HUES6 (cell line): ENCODE results near the gene RGS13.
A peak's percentile ranks its signal among the peaks of the same experiment; 100 is the strongest.

Source experiments
- H3K27ac ChIP-seq: 2 replicates; pipeline ENCODE4 v1.7.0; 2013; ENCODE audit warnings: low read depth, mild to moderate bottlenecking, low read length, inconsistent platforms
- H3K27me3 ChIP-seq: 2 replicates; pipeline ENCODE4 v1.6.1; 2013; ENCODE audit warnings: low read length; ENCODE audit not compliant: control insufficient read depth, insufficient read depth
- H3K36me3 ChIP-seq: 2 replicates; pipeline ENCODE4 v1.6.1; 2013; ENCODE audit warnings: low read length; ENCODE audit not compliant: control insufficient read depth, insufficient read depth
- H3K4me1 ChIP-seq: 2 replicates; pipeline ENCODE4 v1.6.1; 2013; ENCODE audit warnings: low read length; ENCODE audit not compliant: control insufficient read depth, insufficient read depth
- H3K4me3 ChIP-seq: 2 replicates; pipeline ENCODE4 v1.5.1; 2013; ENCODE audit warnings: low read depth, low read length
- H3K9ac ChIP-seq: one replicate; pipeline ENCODE4 v1.6.1; 2013; ENCODE audit warnings: mild to moderate bottlenecking, low read length
- H3K9me3 ChIP-seq: 2 replicates; pipeline ENCODE4 v1.6.1; 2013; ENCODE audit warnings: low read depth, low read length; ENCODE audit not compliant: control insufficient read depth, insufficient read depth

Gene RGS13

DNA sequence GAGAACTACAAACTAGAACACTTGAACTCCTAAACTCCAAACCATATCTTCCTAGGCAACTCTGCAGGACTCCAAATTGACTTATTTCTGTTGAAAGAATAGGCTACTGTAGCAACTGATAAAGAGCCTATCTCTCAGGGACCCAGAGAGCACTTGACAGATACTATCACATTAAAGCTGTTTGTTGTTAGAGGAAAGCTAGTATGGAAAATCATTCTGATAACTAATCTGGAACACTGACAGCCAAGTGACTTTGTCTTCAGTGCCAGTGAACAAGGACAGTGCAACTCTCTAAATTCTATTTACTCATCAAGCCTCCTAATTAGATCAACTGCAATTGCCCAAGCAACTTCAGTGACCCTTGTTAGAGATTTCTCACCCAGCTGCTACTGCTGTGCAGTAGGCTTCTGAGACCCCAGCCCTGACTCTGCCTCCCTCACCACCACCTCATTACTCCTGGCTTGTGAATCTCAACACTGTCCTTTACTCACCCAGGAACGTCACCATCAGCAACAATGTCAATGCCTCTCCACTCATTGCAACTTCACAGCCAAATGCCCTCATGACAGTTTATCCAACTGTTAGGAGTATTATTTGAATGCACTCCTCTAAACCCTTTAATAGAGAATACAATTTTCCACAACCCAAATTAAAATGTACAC, 7.4 kb upstream of the RGS13 start:
- Histone ChIP-seq H3K9me3 (no peaks in the 10 kb centered on the region), H3K27ac (no peak overlapping the region), H3K36me3 (no peaks in the 10 kb centered on the region), H3K4me3 (no peak overlapping the region), H3K4me1 (peaks cover 17% of the 10 kb centered on the region; the same call in 1 of the 2 replicates), H3K9ac (no peak overlapping the region), H3K27me3 (no peaks in the 10 kb centered on the region)

DNA sequence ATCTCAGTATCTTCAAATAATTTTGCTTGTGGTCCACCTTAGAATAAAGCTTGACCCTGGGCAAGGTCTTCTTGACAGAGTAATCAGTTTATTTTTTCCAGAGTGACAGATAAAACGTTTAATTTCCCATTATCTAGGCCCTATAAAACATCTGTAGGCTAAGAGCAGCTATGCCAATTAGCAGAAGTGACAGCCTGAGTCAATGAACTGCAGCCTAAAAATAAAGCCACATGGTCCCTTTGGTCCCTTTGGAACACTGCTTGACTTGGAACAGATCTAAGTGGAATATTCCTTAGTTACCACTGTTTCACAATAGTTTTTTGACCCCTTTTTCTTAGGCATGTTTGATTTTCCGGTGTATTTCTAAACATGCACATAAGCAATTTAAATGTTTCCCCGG, 6.3 kb upstream of the RGS13 start:
- Histone ChIP-seq H3K4me1 (peaks cover 17% of the 10 kb centered on the region; the same call in 1 of the 2 replicates), H3K27me3 (no peaks in the 10 kb centered on the region), H3K36me3 (no peaks in the 10 kb centered on the region), H3K27ac (no peak overlapping the region), H3K9me3 (no peaks in the 10 kb centered on the region), H3K9ac (no peak overlapping the region), H3K4me3 (no peak overlapping the region)

DNA sequence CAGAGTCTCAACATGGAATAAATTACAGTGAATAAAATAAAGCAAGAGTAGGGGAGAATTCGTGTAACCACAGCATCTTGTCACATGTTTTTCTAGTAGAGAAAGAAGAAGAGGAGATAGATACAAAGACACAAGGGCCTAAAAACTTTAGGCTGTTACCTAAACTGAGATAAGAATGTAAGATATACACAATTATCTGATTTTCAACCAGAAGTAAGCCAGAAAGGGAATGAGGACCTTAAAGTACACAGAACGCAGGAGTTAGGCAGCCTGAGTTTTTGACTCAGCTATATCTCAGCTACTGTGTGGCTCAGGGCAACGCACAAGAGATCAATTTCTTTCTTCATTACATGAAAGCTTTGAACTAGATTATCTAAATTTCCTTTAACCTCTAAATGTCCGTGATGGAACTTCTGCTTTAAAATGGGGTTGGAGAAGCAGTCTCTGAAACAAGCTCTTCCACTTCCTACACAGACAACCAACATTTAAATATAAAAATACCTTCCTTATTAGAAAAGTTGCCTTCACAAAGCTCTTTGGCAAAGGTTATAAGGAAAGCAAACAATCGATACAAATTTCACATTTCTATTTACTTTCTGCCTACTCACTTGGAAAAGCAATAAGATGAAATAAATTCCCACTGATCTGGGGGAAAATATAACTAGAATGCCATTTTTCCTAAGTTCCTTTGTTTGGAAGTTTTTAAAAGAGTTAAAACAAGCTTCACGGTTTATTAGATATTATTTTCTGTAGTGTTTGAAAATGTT, 5.2 kb upstream of the RGS13 start:
- H3K9me3 ChIP-seq, result no peaks in the 10 kb centered on the region
- no peaks in the 10 kb centered on the region for H3K36me3 ChIP-seq
- no peak overlapping the region for H3K4me3 ChIP-seq
- H3K4me1 ChIP-seq, result peaks cover 17% of the 10 kb centered on the region; the same call in 1 of the 2 replicates
- no peak overlapping the region for H3K9ac ChIP-seq
- H3K27me3 ChIP-seq, result no peaks in the 10 kb centered on the region
- H3K27ac ChIP-seq, result peak overlapping the region; percentile 42; the same call in 1 of the 2 replicates

DNA sequence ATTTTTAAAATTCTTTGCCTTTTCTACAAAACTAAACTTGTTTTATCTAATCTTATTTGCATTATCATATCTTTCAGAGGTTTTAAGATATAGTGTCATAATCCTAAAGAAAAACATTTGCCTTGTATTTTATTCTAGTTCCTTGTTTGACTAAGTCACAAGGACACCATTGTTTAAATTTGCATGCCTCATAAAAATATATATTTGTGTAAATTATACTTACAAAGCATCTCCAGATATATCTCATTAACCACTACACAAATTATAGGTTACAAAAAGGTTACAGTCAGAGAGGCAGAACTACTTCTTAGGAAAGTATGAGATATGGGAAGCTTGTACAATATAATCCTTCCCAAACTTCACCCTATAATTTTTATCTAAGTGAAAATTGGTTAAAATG, 4.2 kb upstream of the RGS13 start:
- H3K9ac ChIP-seq, result no peak overlapping the region
- H3K27me3 ChIP-seq, result no peaks in the 10 kb centered on the region
- peak overlapping the region; percentile 42; the same call in 1 of the 2 replicates for H3K27ac ChIP-seq
- H3K36me3 ChIP-seq, result no peaks in the 10 kb centered on the region
- no peaks in the 10 kb centered on the region for H3K9me3 ChIP-seq
- peaks cover 17% of the 10 kb centered on the region; the same call in 1 of the 2 replicates for H3K4me1 ChIP-seq
- no peak overlapping the region for H3K4me3 ChIP-seq

DNA sequence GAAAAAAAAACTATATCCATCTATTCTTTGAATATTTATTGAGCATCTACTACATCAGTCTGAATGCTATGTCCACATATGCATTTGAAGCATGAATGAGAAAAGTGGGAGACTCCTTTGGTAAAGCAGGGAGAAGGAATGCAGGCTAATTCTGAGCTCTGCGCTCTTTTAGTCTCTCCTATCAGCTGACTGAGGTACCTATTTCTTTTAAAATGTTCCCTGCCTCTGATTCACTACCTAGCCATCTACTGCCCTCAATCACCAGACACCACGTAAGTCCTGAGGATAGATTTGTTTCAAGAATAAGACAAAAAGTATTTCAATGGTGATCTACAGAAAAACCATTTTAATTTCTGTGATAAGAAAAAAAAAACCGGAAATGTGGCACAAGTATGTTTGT, 3.8 kb upstream of the RGS13 start:
- no peak overlapping the region for H3K4me3 ChIP-seq
- H3K36me3 ChIP-seq, result no peaks in the 10 kb centered on the region
- H3K4me1 ChIP-seq, result peaks cover 17% of the 10 kb centered on the region; the same call in 1 of the 2 replicates
- H3K27me3 ChIP-seq, result no peaks in the 10 kb centered on the region
- peak overlapping the region; percentile 42; the same call in 1 of the 2 replicates for H3K27ac ChIP-seq
- no peak overlapping the region for H3K9ac ChIP-seq
- no peaks in the 10 kb centered on the region for H3K9me3 ChIP-seq

DNA sequence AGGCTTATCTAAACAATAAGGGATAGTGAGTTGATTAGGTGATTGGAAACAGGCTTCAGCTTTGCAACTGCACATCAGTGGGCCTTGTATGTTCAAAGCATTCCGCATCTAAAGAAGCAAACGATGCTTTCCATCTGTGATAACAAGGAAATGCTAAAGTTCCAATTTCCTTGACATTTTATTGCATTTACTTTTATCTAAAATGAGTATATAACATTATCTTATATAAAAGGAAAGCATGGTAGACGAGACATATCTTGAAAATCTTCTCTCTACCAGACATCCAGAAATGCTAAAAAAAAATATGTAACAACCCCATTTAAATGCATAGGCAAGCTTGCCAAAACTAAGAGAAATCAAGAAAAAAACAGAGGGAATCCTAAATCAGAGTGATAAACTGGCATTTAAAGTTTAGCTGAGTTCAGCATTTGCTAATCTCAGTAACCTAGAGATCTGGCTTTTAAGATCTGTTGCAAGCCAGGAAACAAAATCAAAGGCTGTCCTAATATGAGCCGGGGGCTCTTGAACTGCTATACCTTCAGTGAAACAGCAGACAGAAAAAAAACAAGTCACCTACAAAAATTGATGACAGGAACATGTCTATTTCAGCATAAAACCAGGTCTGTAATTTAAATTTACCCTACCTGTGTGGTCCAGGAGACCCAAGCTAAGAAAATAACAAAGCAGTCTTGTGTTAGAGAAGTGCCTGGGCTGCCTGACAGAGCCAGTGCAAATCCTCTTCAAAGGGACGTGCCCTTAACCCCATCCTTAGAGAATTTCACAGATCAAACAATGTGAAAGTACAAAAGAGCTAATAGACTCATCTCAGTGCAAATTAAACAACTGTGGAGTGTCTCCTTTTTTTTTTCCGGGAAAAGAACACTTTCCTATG, 3.1 kb upstream of the RGS13 start:
- Histone ChIP-seq H3K4me3 (no peak overlapping the region), H3K4me1 (peaks cover 17% of the 10 kb centered on the region; the same call in 1 of the 2 replicates), H3K36me3 (no peaks in the 10 kb centered on the region), H3K9ac (no peak overlapping the region), H3K9me3 (no peaks in the 10 kb centered on the region), H3K27ac (peak overlapping the region; percentile 42; the same call in 1 of the 2 replicates), H3K27me3 (no peaks in the 10 kb centered on the region)

DNA sequence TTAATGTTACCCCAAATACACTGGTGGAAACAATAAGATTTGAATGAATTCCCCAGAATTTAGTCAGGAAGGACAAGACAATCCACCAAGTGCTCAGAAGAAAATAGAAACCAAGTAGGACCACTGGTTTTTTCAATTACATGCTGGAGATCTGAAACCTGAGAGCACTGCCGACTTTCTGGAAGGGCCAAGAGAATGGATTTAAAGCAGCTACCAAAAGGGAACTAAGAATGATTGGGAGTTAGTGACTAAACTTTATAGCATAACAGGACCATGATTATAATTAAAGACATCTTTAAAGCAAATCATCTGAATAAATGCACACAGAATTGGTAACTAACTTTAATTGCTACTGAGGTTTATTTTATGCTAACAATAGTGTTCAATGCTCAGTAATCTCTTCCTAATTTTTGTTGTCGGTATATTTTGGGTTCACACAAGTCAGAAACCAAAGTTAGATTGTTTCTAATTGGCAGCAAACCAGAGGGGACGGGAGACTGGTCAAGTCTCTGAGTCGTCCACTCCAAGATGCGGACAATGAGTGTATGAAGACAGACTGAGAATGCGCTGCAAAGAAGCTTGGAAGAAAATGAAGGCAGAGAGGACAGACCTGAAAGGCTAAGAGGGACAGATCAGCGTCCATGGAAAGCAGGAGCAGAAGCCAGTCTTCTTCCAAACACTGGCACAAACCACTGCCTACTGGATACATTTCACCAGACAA, 2.3 kb upstream of the RGS13 start:
- Histone ChIP-seq H3K36me3 (no peaks in the 10 kb centered on the region), H3K27ac (no peak overlapping the region; the same call in 1 of the 2 replicates), H3K4me3 (no peak overlapping the region), H3K9ac (no peak overlapping the region), H3K9me3 (no peaks in the 10 kb centered on the region), H3K4me1 (peaks cover 14% of the 10 kb centered on the region; the same call in 1 of the 2 replicates), H3K27me3 (no peaks in the 10 kb centered on the region)

DNA sequence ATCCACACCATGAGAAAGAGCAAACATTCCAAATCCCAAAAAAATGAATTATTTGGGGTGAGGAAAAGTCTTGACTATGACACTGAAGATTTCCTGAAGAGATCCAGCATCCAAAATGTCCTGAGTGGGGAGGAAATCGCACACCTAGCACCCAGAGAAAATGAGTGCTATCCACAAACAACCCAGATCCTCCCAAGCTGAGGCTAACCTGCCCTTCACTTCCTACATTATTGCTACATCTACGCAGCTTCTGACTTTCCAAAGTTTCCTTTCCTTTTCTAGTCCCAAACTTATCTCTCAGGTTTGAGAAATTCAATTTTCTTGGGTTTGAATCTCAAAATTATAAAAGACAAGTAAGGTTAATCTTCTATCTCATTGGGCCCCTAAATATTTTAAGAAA, 906 bp upstream of the RGS13 start:
- H3K9me3 ChIP-seq, result no peaks in the 10 kb centered on the region
- H3K27me3 ChIP-seq, result no peaks in the 10 kb centered on the region
- no peak overlapping the region for H3K9ac ChIP-seq
- H3K4me1 ChIP-seq, result peaks cover 12% of the 10 kb centered on the region; the same call in 1 of the 2 replicates
- no peaks in the 10 kb centered on the region for H3K36me3 ChIP-seq
- no peak overlapping the region for H3K4me3 ChIP-seq
- no peak overlapping the region for H3K27ac ChIP-seq

DNA sequence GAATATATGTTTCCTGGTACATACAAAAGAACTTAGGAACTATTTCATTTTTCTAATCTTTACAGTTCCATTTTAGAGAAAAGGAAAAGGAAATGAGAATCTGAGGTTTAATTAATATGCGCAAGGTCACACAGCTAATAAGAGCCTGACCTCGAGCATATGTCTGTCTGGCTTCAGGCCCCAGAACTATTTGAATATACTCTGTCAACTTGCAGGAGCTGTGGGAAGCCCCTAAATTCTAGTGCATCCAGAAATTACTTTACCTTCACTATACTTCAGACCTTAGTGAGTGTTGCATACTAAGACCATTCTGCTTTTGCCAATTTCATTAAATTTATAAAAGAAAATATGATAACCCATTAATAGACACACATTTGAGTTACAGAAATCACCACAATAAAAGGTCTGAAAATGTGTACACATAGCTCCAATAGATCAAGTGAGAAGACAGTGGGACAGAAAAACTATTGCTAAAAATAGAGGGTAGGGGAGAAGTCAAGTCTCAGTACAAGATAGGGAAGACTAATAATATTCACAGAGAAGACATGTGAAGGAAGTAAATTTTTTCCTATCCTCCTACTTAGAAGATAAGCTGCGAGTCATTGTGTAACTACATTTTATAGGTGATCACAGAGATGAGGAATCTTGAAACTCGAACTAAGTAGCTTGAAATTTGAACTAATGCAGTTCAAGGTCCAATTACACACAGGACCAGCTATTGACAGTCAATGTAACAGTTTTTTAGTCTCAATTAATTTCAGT, 3.8 kb downstream of the RGS13 start:
- no peak overlapping the region for H3K27ac ChIP-seq
- no peaks in the 10 kb centered on the region for H3K27me3 ChIP-seq
- no peaks in the 10 kb centered on the region for H3K36me3 ChIP-seq
- no peaks in the 10 kb centered on the region for H3K4me1 ChIP-seq
- H3K9ac ChIP-seq, result no peak overlapping the region
- H3K4me3 ChIP-seq, result no peak overlapping the region
- H3K9me3 ChIP-seq, result no peaks in the 10 kb centered on the region

DNA sequence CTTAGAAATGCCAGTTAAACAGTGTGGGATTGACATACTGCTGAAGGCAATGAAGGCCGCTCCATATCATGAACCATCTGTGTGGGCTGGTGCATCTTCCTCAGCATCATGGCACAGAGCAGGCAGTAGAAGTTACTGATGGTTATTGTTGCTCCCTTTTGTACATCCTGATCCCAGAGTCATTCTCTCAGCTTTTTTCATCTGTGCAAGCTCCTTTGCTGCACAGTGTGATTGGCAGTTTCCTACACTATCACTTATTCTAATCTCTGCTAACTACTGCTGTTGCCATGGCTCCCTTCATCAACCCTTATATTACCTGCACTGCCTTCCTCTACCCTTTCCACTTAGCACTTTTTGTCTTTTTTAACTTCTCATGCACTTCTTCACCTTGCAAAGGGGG, 16.2 kb downstream of the RGS13 start:
- Histone ChIP-seq H3K9me3 (no peaks in the 10 kb centered on the region), H3K27me3 (no peaks in the 10 kb centered on the region), H3K36me3 (no peaks in the 10 kb centered on the region), H3K9ac (no peak overlapping the region), H3K27ac (no peak overlapping the region), H3K4me3 (no peak overlapping the region), H3K4me1 (0 out of 2 replicates have a peak, but pooled peaks cover 2% of the 10 kb centered on the region)
